GM23338 (cell line): ENCODE data around the gene SST. TPM values are rescaled to one million over a fixed set of nuclear protein-coding genes. Genes with fewer than 3 reads are reported as not detected.

Experiments
- ATAC-seq: fragments of 200-7000 bp; cut with Tn5 transposase; 3 replicates; pipeline ENCODE4 v1.9.1; 2020
- DNase-seq: peaks from one replicate; pipeline ENCODE4 v3.0.0-alpha.2; 2015; ENCODE audit warnings: low spot score
- H2AFZ ChIP-seq: fragments of 200-600 bp; sonication (generic); 2 replicates; pipeline ENCODE4 v1.8.0; 2016; ENCODE audit warnings: antibody characterized with exemption, mild to moderate bottlenecking, moderate library complexity
- H3F3A ChIP-seq: fragments of 200-600 bp; sonication (generic); replicated peaks from 2 replicates; pipeline ENCODE4 v1.8.0; 2017; ENCODE audit warnings: antibody characterized with exemption, mixed run types, low read depth
- H3K27ac ChIP-seq: fragments of 200-600 bp; sonication (generic); 2 replicates; pipeline ENCODE4 v1.6.1; 2016; ENCODE audit warnings: low read depth
- H3K27me3 ChIP-seq: fragments of 200-600 bp; sonication (generic); 2 replicates; pipeline ENCODE4 v1.8.0; 2016; ENCODE audit warnings: mild to moderate bottlenecking, mixed run types, moderate library complexity; ENCODE audit not compliant: insufficient read depth
- H3K36me3 ChIP-seq: fragments of 200-600 bp; sonication (generic); 2 replicates; pipeline ENCODE4 v1.8.0; 2016; ENCODE audit warnings: mild to moderate bottlenecking; ENCODE audit not compliant: insufficient read depth
- H3K4me1 ChIP-seq: fragments of 200-600 bp; sonication (generic); 2 replicates; pipeline ENCODE4 v1.8.0; 2016; ENCODE audit warnings: mild to moderate bottlenecking, moderate library complexity; ENCODE audit not compliant: insufficient read depth
- H3K4me2 ChIP-seq: fragments of 200-600 bp; sonication (generic); 2 replicates; pipeline ENCODE4 v1.7.1; 2017; ENCODE audit warnings: mixed run types
- H3K4me3 ChIP-seq: fragments of 200-600 bp; sonication (generic); 2 replicates; pipeline ENCODE4 v1.6.1; 2016; ENCODE audit warnings: mixed run types
- H3K79me2 ChIP-seq: fragments of 200-600 bp; sonication (generic); replicated peaks from 2 replicates; pipeline ENCODE4 v1.8.0; 2017; ENCODE audit warnings: mild to moderate bottlenecking; ENCODE audit not compliant: insufficient read depth
- H3K9me2 ChIP-seq: fragments of 200-600 bp; sonication (generic); 2 replicates; pipeline ENCODE4 v1.8.0; 2017; ENCODE audit not compliant: insufficient read depth
- H4K20me1 ChIP-seq: fragments of 200-600 bp; sonication (generic); replicated peaks from 2 replicates; pipeline ENCODE4 v1.8.0; 2017; ENCODE audit warnings: mild to moderate bottlenecking; ENCODE audit not compliant: insufficient read depth
- H3K27ac Mint-ChIP-seq: 2 replicates; pipeline ENCODE4 v1.8.0; 2020; ENCODE audit warnings: inconsistent platforms, mild to moderate bottlenecking, moderate library complexity, mixed read lengths
- H3K27me3 Mint-ChIP-seq: 3 replicates; pipeline ENCODE4 v1.8.0; 2022; ENCODE audit warnings: low read depth, mild to moderate bottlenecking, moderate library complexity, mixed read lengths, inconsistent platforms; ENCODE audit not compliant: insufficient read depth, poor library complexity
- H3K36me3 Mint-ChIP-seq: 3 replicates; pipeline ENCODE4 v1.8.0; 2021; ENCODE audit warnings: low read depth, mild to moderate bottlenecking, inconsistent platforms, moderate library complexity, mixed read lengths
- H3K4me1 Mint-ChIP-seq: 3 replicates; pipeline ENCODE4 v1.8.0; 2020; ENCODE audit warnings: mild to moderate bottlenecking, inconsistent platforms, mixed read lengths
- H3K4me3 Mint-ChIP-seq: 3 replicates; pipeline ENCODE4 v1.8.0; 2021; ENCODE audit warnings: moderate library complexity, mild to moderate bottlenecking, inconsistent platforms, mixed read lengths
- H3K9me3 Mint-ChIP-seq: 3 replicates; pipeline ENCODE4 v1.8.0; 2020; ENCODE audit warnings: moderate library complexity, mild to moderate bottlenecking, inconsistent platforms, mixed read lengths
- CREB1 ChIP-seq: fragments of 250-450 bp; sonication (Bioruptor Pico); IDR thresholded peaks from 2 replicates; pipeline ENCODE4 v1.5.0; 2020; ENCODE audit warnings: low read depth, mild to moderate bottlenecking, moderate library complexity
- CTCF ChIP-seq, 2 experiments: fragments of 200-600 bp in 1 of 2; sonication (generic) in 1 of 2; conservative IDR thresholded peaks; 2 replicates each; pipeline versions ENCODE4 v1.5.1 to v1.6.1; 2016 to 2017; ENCODE audit warnings: antibody characterized with exemption in 2 of 2, low read depth in 2 of 2, mild to moderate bottlenecking in 2 of 2, moderate library complexity in 1 of 2
- ETS1 ChIP-seq: IDR thresholded peaks from 2 replicates; pipeline ENCODE4 v1.6.1; 2016; ENCODE audit warnings: antibody characterized with exemption
- EZH2 ChIP-seq: fragments of 200-600 bp; sonication (generic); IDR thresholded peaks from one replicate; pipeline ENCODE4 v1.8.0; 2017; ENCODE audit warnings: antibody characterized with exemption, mild to moderate bottlenecking, low read depth; ENCODE audit not compliant: unreplicated experiment
- EZH2phosphoT487 ChIP-seq: fragments of 200-600 bp; sonication (generic); IDR thresholded peaks from one replicate; pipeline ENCODE4 v1.8.1; 2018; ENCODE audit warnings: antibody characterized with exemption; ENCODE audit not compliant: unreplicated experiment
- JUNB ChIP-seq: IDR thresholded peaks from one replicate; pipeline ENCODE4 v1.6.1; 2016; ENCODE audit warnings: antibody characterized with exemption; ENCODE audit not compliant: unreplicated experiment
- NANOG ChIP-seq: IDR thresholded peaks from 2 replicates; pipeline ENCODE4 v1.6.1; 2016; ENCODE audit warnings: antibody characterized with exemption, borderline replicate concordance
- POLR2AphosphoS5 ChIP-seq: IDR thresholded peaks from 2 replicates; pipeline ENCODE4 v1.6.1; 2016; ENCODE audit warnings: antibody characterized with exemption, low read depth
- STAT1 ChIP-seq: IDR thresholded peaks from one replicate; pipeline ENCODE4 v1.6.1; 2016; ENCODE audit warnings: antibody characterized with exemption; ENCODE audit not compliant: unreplicated experiment
- ZNF114 ChIP-seq: fragments of 250-450 bp; sonication (Bioruptor Pico); IDR thresholded peaks from 2 replicates; pipeline ENCODE4 v1.5.0; 2020; ENCODE audit warnings: mild to moderate bottlenecking, moderate library complexity
- ZNF331 ChIP-seq: fragments of 250-450 bp; sonication (Bioruptor Pico); IDR thresholded peaks from 2 replicates; pipeline ENCODE4 v1.5.0; 2020; ENCODE audit warnings: low read depth, mild to moderate bottlenecking, moderate library complexity
- ZNF462 ChIP-seq: fragments of 250-450 bp; sonication (Bioruptor Pico); IDR thresholded peaks from 2 replicates; pipeline ENCODE4 v1.5.0; 2020; ENCODE audit warnings: mild to moderate bottlenecking, moderate library complexity
- polyA plus RNA-seq: library from polyadenylated mRNA; unstranded; fragments of >200 nt; fragmentation: Nextera tagmentation; extraction: Ambion mirVana; gene quantifications from 2 replicates; pipeline ENCODE4 v1.2.1, GENCODE V29; 2016
- total RNA-seq: library from RNA; depleted of rRNA; stranded (reverse); fragments of >200 nt; shearing (Covaris generic); gene quantifications from 2 replicates; pipeline ENCODE4 v1.2.3, GENCODE V29; 2014

The SST gene
- total and polyA plus RNA-seq, 2 experiments from 2014 or later = 3.9 TPM; not detected in 1

- H3F3A ChIP-seq = no peaks in the 10 kb centered on the region
- H3K27ac ChIP-seq = no peak overlapping the region
- no peaks in the 10 kb centered on the region for H3K79me2 ChIP-seq
- Mint-ChIP-seq H3K4me3 (no peak overlapping the region), H3K4me1 (peaks cover 2% of the 10 kb centered on the region; the same call in 1 of the 3 replicates), H3K27me3 (peaks cover 1% of the 10 kb centered on the region), H3K9me3 (peaks cover 26% of the 10 kb centered on the region), H3K36me3 (peaks cover 23% of the 10 kb centered on the region), H3K27ac (no peak overlapping the region)
- no peak overlapping the region for H2AFZ ChIP-seq
- TF ChIP-seq CREB1 (CRISPR knock-in tag) = no peak
- no peak for TF ChIP-seq ZNF462 (CRISPR knock-in tag)
- TF ChIP-seq JUNB = no peak
- no peak for TF ChIP-seq POLR2AphosphoS5
- no peak for TF ChIP-seq ZNF331 (CRISPR knock-in tag)
- TF ChIP-seq CTCF (conservative IDR thresholded peaks at IDR 0.05; ENCODE audit: low read depth in 2 of 2) = no peak
- TF ChIP-seq STAT1 = no peak
- TF ChIP-seq ETS1 = no peak
- TF ChIP-seq EZH2phosphoT487 = no peak
- no peak for TF ChIP-seq EZH2
- TF ChIP-seq ZNF114 (CRISPR knock-in tag) = no peak
- TF ChIP-seq NANOG = no peak
- DNase-seq (no peak), ATAC-seq (no peak)
- H3K4me2 ChIP-seq = no peak overlapping the region
- no peak overlapping the region for H3K4me3 ChIP-seq
- H3K36me3 ChIP-seq = peaks cover 16% of the 10 kb centered on the region
- no peaks in the 10 kb centered on the region for H4K20me1 ChIP-seq
- H3K4me1 ChIP-seq = 0 out of 2 replicates have a peak, but pooled peaks cover 7% of the 10 kb centered on the region
- H3K27me3 ChIP-seq = no peaks in the 10 kb centered on the region
- H3K9me2 ChIP-seq = no peaks in the 10 kb centered on the region; the same call in 1 of the 2 replicates
Measured at GRCh38 chr3:187684880-187685279, 14.7 kb upstream of the SST start.
